Measurements from ENCODE around the gene HSPB6. TPM values are rescaled to one million over a fixed set of nuclear protein-coding genes. Genes with fewer than 3 reads are reported as not detected.

The HSPB6 gene
- total RNA-seq, 1 donor from 2014 or later, result 0.17 TPM

DNA sequence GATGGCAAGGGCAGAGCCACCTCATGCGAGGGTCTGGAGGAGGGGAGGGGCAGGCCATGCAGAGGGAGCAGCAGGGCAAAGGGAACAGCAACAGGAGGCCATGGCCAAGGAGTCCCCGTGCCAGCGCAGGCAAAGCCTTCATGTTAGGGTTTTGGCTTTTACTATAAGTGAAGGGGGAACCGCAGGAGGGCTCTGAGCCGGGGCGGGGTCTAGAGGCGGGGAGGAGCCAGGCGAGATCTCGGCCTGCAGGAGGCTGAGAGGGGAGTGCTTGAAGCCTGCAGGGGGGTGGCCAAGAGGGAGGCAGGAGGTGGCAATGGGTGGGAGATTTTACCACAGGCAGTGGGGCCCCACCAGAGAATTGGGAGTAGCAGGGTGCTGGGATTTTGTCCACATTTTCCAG, 24.8 kb upstream of the HSPB6 start:
- Histone ChIP-seq H3K36me3 (ENCODE audit: control insufficient read depth, insufficient read depth, low read length) (no peaks in the 10 kb centered on the region), H3K4me3 (ENCODE audit: low read depth, low read length) (no peak overlapping the region), H3K27me3 (ENCODE audit: control insufficient read depth, insufficient read depth, low read length) (no peaks in the 10 kb centered on the region)
- TF ChIP-seq, protein P1, sequence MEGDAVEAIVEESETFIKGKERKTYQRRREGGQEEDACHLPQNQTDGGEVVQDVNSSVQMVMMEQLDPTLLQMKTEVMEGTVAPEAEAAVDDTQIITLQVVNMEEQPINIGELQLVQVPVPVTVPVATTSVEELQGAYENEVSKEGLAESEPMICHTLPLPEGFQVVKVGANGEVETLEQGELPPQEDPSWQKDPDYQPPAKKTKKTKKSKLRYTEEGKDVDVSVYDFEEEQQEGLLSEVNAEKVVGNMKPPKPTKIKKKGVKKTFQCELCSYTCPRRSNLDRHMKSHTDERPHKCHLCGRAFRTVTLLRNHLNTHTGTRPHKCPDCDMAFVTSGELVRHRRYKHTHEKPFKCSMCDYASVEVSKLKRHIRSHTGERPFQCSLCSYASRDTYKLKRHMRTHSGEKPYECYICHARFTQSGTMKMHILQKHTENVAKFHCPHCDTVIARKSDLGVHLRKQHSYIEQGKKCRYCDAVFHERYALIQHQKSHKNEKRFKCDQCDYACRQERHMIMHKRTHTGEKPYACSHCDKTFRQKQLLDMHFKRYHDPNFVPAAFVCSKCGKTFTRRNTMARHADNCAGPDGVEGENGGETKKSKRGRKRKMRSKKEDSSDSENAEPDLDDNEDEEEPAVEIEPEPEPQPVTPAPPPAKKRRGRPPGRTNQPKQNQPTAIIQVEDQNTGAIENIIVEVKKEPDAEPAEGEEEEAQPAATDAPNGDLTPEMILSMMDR (IDR thresholded peaks at IDR 0.05; ENCODE audit: insufficient read depth, low read length, poor library complexity, severe bottlenecking), result no peak
- no peak for DNase-seq (ENCODE audit: low read depth)

DNA sequence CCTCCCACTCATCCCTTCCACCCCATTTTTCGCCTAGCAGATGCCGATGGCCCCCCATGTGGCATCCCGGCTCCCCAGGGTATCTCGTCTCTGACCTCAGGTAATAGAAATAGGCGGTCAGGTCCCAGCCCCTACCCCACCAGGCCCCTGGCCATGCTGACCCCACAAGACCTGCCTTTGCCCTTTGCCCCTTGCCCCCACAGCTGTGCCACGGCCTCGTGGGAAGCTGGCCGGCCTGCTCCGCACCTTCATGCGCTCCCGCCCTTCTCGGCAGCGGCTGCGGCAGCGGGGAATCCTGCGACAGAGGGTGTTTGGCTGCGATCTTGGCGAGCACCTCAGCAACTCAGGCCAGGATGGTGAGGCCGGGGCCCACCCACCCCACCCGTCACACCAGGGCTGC, 23.9 kb upstream of the HSPB6 start:
- Histone ChIP-seq H3K4me3 (ENCODE audit: low read depth, low read length) (no peak overlapping the region), H3K27me3 (ENCODE audit: control insufficient read depth, insufficient read depth, low read length) (no peaks in the 10 kb centered on the region), H3K36me3 (ENCODE audit: control insufficient read depth, insufficient read depth, low read length) (no peaks in the 10 kb centered on the region)
- no peak for DNase-seq (ENCODE audit: low read depth)
- TF ChIP-seq, protein P1 (IDR thresholded peaks at IDR 0.05; ENCODE audit: insufficient read depth, low read length, poor library complexity, severe bottlenecking), result no peak

DNA sequence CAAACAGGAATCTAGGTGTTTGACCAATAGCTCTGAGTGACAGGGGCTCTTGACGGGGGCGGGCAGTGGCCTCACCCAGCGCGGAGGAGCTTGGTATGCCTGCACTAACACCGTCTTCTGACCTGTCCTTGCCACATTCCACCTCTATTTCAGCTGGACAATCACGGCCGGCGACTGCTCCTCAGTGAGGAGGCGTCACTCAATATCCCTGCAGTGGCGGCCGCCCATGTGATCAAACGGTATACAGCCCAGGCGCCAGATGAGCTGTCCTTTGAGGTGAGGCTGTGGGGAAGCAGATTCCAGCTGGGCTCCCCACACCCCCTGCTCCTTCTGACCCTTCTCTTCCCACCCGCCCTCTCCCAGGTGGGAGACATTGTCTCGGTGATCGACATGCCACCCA, 23.2 kb upstream of the HSPB6 start:
- DNase-seq (ENCODE audit: low read depth), result no peak
- H3K27me3 ChIP-seq (ENCODE audit: control insufficient read depth, insufficient read depth, low read length), result no peaks in the 10 kb centered on the region
- H3K36me3 ChIP-seq (ENCODE audit: control insufficient read depth, insufficient read depth, low read length), result no peaks in the 10 kb centered on the region
- TF ChIP-seq, protein P1 (IDR thresholded peaks at IDR 0.05; ENCODE audit: insufficient read depth, low read length, poor library complexity, severe bottlenecking), result no peak
- no peak overlapping the region for H3K4me3 ChIP-seq (ENCODE audit: low read depth, low read length)

DNA sequence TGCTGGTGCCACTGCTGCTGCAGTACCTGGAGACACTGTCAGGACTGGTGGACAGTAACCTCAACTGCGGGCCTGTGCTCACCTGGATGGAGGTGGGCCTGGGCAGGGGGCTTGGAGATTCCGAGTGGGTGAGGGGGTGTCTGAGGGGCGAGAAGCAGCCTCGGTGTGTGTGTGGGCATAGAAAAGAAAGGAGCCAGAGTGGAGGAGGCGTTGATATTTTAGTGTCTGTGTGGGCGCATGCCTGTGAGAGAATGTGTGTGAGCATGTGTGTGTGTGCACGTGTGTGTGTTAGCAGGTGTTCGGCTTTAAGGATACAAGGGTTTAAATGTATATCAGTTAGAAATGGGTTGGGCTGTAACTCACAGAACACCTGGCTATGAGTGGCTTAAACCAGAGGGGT, 22.2 kb upstream of the HSPB6 start:
- Histone ChIP-seq H3K4me3 (ENCODE audit: low read depth, low read length) (no peak overlapping the region), H3K36me3 (ENCODE audit: control insufficient read depth, insufficient read depth, low read length) (no peaks in the 10 kb centered on the region), H3K27me3 (ENCODE audit: control insufficient read depth, insufficient read depth, low read length) (no peaks in the 10 kb centered on the region)
- DNase-seq (ENCODE audit: low read depth), result no peak
- TF ChIP-seq, protein P1 (IDR thresholded peaks at IDR 0.05; ENCODE audit: insufficient read depth, low read length, poor library complexity, severe bottlenecking), result no peak

DNA sequence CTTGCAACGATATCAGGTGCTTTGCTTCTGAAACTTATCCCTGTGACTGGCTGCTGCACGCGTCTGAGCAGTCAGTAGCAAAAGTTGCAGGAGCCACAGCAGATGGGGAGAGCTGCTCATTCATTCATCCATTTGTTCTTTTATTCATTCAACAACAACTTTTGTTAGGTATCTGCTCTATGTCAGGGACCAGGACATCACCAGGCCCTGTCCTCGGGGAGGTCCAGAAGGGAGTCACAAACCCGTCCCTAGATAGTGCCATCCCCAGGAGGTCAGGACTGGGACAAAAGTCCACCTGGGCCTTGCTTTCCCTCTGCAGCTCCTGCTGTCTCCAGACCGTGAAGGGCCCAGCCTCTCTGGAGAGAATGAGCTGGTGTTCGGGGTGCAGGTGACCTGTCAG, 21.1 kb upstream of the HSPB6 start:
- Histone ChIP-seq H3K36me3 (ENCODE audit: control insufficient read depth, insufficient read depth, low read length) (no peaks in the 10 kb centered on the region), H3K4me3 (ENCODE audit: low read depth, low read length) (no peak overlapping the region), H3K27me3 (ENCODE audit: control insufficient read depth, insufficient read depth, low read length) (no peaks in the 10 kb centered on the region)
- TF ChIP-seq, protein P1 (IDR thresholded peaks at IDR 0.05; ENCODE audit: insufficient read depth, low read length, poor library complexity, severe bottlenecking), result no peak
- DNase-seq (ENCODE audit: low read depth), result no peak

DNA sequence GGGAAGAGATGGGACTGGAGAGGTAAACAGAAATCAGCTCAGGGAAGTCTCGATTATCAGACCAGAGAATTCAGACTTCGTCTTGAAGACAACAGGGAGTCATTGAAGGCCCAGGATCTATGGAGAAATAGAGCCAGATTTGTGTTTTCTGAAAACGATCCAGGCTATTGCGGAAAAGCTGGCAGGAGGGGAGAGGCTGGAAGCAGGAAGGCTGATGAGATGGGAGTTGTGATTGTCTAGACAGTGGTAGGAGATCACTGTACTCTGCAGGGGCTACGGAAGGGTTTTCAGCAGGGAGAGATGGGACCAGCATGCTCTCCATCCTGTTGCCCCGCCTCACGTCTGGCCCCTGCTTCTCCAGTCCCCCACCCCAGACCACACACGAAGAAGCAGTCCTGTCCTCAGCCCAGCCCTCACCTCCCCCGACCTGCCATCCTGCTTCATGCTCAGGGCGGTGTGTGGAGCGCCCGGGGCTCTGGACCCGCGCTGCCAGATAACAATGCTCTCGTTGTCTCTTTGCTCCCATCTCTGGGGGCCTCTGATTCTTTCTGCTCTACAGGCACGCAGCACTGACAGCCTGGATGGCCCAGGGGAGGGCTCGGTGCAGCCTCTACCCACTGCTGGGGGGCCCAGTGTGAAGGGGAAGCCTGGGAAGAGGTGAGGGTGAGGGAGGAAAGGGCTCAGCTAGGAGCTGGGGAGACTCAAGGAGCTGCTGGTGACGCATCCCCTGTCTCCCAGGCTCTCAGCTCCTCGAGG, 20.4 kb upstream of the HSPB6 start:
- TF ChIP-seq, protein P1 (IDR thresholded peaks at IDR 0.05; ENCODE audit: insufficient read depth, low read length, poor library complexity, severe bottlenecking), result no peak
- no peaks in the 10 kb centered on the region for H3K36me3 ChIP-seq (ENCODE audit: control insufficient read depth, insufficient read depth, low read length)
- no peak overlapping the region for H3K4me3 ChIP-seq (ENCODE audit: low read depth, low read length)
- no peak for DNase-seq (ENCODE audit: low read depth)
- no peaks in the 10 kb centered on the region for H3K27me3 ChIP-seq (ENCODE audit: control insufficient read depth, insufficient read depth, low read length)

Measured in kidney epithelial cell (primary cell).